AG09319 (cell line): ENCODE data around the gene PFDN1.

Experiments
- DNase-seq: peaks from one replicate; pipeline ENCODE4 v3.0.0-alpha.2; 2010; ENCODE audit warnings: low read depth; ENCODE audit errors: extremely low read depth
- CTCF ChIP-seq: IDR thresholded peaks from 2 replicates; pipeline ENCODE4 v1.5.1; 2011; ENCODE audit warnings: low read depth, mild to moderate bottlenecking, inconsistent platforms, low read length, moderate library complexity

The PFDN1 gene

GRCh38 chr5:140294753-140295152 is 8.1 kb downstream of the PFDN1 start:
- TF ChIP-seq CTCF = no peak
- DNase-seq = no peak

DNA sequence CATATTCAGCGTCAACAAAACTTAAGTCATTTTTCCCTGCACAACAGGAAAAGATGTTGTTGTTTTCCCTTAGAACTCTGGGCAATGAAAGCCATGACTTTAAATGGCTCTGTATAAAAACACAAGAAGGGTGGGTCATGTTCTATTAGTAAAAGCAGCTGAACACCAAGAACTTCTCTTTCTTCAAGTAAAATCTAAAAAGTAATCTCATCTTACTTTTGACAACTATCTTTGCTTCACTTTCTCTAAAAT is 9.1 kb downstream of the PFDN1 start:
- no peak for DNase-seq
- TF ChIP-seq CTCF = no peak

DNA sequence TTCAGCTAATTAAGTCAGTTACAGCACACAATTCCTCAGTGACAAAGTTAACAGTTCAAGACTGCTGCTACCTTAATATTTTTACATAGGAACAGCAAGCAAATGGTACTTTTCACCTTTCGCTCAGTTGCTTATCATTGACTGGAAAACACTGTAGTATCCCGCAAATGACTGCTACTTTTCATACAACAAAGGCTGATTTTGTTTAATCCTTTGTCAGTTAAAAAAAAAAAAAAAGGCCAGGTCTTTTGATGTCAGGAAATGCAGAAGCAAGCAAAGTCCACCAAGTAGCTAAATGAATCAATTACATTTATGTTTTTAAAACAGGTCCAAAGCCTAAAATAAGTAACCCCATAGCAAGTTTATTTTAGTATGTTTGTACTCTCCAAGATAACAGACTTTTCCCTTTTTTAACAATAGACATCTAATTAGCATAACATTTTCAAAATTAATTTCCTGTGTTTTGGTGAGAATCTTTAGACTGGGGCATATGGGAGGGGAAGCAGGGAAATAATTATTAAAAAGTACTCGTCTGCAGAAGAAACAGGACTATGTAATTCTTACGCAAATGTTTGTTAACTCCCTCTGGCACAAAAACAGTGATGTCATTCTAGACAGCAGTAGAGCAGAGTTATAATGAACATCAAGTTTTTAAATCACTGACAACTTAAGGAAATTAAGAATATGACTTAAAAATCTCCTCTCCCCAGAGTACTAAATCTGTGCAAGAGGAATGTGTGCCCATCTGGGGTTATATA is 9.6 kb downstream of the PFDN1 start:
- TF ChIP-seq CTCF = no peak
- no peak for DNase-seq

DNA sequence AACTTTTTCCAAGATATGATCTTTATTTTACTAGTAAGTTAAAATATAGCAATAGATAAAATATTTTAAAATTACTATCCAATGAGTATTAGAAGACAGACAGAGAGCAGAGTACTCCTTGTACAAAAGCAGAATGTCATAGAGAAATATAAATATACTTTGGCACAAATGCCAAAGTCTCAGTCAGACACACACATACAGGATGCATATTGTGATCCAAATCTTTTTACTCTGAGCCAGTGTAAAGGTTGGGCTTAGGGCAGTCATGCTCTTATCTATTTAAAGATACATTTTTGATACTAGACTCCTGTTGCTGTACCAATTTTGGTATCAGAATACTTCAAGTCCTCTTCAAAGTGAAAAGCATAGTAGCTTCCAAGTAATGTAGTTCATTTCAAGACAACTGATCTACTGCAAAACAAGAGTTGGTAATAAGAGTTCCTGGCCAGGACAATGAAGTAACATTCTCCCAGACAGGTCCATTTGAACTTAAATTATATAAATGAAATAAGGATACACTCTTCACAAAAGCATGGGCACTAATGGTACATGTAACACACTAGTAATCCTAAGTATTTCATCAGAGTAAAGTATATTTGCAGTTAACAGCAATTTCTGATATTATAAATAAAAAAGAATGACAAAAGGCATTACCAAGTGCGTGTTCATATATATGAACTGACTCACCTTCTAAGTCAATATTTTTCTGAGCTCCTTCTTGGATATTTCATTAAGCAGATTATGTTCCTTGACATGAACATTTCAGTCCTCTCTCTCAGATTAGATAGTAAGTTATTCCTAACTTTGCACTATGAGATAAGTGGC is 10.5 kb downstream of the PFDN1 start:
- no peak for TF ChIP-seq CTCF
- DNase-seq = no peak

- no peak for DNase-seq
- no peak for TF ChIP-seq CTCF
Measured at GRCh38 chr5:140287801-140288521, 14.9 kb downstream of the PFDN1 start.

DNA sequence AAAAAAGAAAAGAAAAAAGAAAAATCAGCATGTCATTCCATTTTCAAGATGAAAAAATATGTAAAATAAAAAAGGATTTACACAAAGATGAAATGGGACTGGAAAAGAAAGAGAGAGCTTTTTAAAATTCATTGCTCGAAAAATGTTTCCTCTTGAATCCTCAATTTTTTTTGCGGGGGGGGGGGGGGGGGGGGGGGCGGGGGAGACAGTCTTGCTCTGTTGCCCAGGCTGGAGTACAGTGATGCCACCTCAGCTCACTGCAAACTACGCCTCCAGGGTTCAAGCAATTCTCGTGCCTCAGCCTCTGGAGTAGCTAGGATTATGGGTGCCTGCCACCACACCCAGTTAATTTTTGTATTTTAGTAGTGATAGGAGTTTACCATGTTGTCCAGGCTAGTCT is 16.5 kb downstream of the PFDN1 start:
- TF ChIP-seq CTCF = no peak
- no peak for DNase-seq

- no peak for TF ChIP-seq CTCF
- DNase-seq = no peak
Measured at GRCh38 chr5:140284013-140284412, 18.9 kb downstream of the PFDN1 start.
